Mucosa of rectum (tissue), 2 donors: ENCODE results near the gene NBR1.
"Not testable (repeated sequence)": the region's sequence is repeated elsewhere in the genome, so short reads cannot be mapped to it uniquely, and the experiment has no call there.

Experiments used
- H3K27ac ChIP-seq, 2 donors: one replicate each; pipeline ENCODE4 v1.7.0; 2013; ENCODE audit warnings: inconsistent platforms in 2 of 2, low read depth in 2 of 2, low read length in 2 of 2
- H3K27me3 ChIP-seq, 2 donors: one replicate each; pipeline ENCODE4 v1.7.0; 2013; ENCODE audit warnings: low read length in 2 of 2; ENCODE audit not compliant: control insufficient read depth in 2 of 2, insufficient read depth in 2 of 2
- H3K36me3 ChIP-seq, 2 donors: one replicate each; pipeline ENCODE4 v1.7.0; 2013; ENCODE audit warnings: low read length in 2 of 2; ENCODE audit not compliant: control insufficient read depth in 2 of 2, insufficient read depth in 2 of 2
- H3K4me1 ChIP-seq, 2 donors: one replicate each; pipeline ENCODE4 v1.7.0; 2013; ENCODE audit warnings: low read length in 2 of 2, mild to moderate bottlenecking in 1 of 2; ENCODE audit not compliant: control insufficient read depth in 2 of 2, insufficient read depth in 2 of 2
- H3K4me3 ChIP-seq, 2 donors: one replicate each; pipeline ENCODE4 v1.7.0; 2013; ENCODE audit warnings: low read length in 2 of 2
- H3K9ac ChIP-seq, 2 donors: one replicate each; pipeline ENCODE4 v1.7.0; 2013; ENCODE audit warnings: low read length in 2 of 2, low read depth in 1 of 2, mild to moderate bottlenecking in 1 of 2
- H3K9me3 ChIP-seq, 2 donors: one replicate each; pipeline ENCODE4 v1.7.0; 2013; ENCODE audit warnings: low read length in 2 of 2; ENCODE audit not compliant: control insufficient read depth in 2 of 2
- donor health status: healthy.
- donor health status: Normal muscosa, but diverticular disease.

Gene NBR1

DNA sequence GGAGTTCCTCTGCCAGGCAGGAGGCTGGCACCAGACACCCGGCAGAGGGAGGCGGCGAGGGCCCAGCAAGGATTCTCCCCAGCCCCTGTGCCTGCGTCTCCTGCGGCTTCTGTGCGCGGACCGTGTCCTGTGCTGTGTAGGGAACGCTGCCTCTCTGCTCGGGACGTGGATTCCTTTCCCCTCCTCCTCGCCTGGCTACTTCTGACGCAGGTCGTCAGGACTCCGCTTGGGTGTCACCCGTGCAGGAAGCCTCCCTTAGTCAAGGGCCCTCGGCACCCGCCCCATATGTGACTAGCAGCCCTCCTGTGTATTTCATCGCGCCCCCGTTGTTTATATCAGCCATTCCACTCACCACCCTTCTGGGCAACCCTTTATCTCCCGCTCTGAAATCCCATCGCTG, 75.4 kb downstream of the NBR1 start:
- not testable (repeated sequence) for H3K4me3 ChIP-seq, H3K27me3 ChIP-seq, H3K9ac ChIP-seq, H3K27ac ChIP-seq, H3K36me3 ChIP-seq, H3K9me3 ChIP-seq, H3K4me1 ChIP-seq
